Measurements from ENCODE around the gene TMEM196.

TMEM196 gene

DNA sequence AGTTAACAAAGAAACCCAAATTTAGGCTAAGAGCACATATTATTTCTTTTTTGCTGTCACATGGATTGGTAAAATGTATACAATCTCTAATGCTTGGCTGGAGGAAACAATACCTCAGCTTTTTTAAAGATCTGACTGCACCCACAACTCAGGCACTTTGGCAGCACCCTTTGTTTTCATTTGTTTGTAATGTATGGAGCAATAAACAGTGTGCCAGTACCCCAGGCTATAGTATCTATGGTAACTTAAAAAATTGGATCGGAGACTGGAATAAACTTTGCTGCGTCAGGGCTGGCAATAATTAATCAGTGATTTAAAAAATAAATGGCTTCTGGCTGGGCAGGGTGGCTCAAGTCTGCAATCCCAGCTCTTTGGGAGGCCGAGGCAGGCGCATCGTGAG lies 91.8 kb downstream of the TMEM196 start:
- no peak overlapping the region for H3K27ac ChIP-seq
- ChIA-PET POLR2A (ENCODE audit: low non-redundant PET) (no interaction called here), CTCF (no interaction called here)
- no peak for DNase-seq (ENCODE audit: low spot score)
- TF ChIP-seq, protein P1, sequence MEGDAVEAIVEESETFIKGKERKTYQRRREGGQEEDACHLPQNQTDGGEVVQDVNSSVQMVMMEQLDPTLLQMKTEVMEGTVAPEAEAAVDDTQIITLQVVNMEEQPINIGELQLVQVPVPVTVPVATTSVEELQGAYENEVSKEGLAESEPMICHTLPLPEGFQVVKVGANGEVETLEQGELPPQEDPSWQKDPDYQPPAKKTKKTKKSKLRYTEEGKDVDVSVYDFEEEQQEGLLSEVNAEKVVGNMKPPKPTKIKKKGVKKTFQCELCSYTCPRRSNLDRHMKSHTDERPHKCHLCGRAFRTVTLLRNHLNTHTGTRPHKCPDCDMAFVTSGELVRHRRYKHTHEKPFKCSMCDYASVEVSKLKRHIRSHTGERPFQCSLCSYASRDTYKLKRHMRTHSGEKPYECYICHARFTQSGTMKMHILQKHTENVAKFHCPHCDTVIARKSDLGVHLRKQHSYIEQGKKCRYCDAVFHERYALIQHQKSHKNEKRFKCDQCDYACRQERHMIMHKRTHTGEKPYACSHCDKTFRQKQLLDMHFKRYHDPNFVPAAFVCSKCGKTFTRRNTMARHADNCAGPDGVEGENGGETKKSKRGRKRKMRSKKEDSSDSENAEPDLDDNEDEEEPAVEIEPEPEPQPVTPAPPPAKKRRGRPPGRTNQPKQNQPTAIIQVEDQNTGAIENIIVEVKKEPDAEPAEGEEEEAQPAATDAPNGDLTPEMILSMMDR (conservative IDR thresholded peaks at IDR 0.05; ENCODE audit: low read depth): no peak

DNA sequence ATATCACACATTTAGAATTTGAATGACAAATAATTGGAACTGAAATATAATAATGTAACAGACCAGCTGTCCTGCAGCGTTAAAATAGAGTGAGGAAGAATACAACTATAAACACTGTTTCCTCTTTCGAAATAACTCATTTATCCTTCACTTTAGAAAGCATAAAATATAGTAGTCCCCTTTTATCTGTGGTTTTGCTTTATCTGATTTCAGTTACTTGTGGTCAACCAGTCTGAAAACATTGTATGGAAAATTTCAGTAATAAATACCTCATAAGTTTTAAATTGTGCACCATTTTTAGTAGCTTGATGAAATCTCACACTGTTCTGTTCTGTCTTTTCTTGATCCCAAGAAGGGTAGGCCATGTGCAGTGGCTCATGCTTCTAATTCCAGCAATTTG lies 96.2 kb downstream of the TMEM196 start:
- DNase-seq (ENCODE audit: low spot score): no peak
- CTCF ChIA-PET: interaction anchor here (0.6 kb wide), 1 partner anchor 822 kb away, joined by 4 read pairs; no protein-coding TSS in a partner anchor
- POLR2A ChIA-PET (ENCODE audit: low non-redundant PET): no interaction called here
- TF ChIP-seq, protein P1 (conservative IDR thresholded peaks at IDR 0.05; ENCODE audit: low read depth): no peak
- H3K27ac ChIP-seq: no peak overlapping the region

GRCh38 chr7:19675816-19676215 lies 97.6 kb downstream of the TMEM196 start:
- TF ChIP-seq, protein P1 (conservative IDR thresholded peaks at IDR 0.05; ENCODE audit: low read depth): no peak
- H3K27ac ChIP-seq: no peak overlapping the region
- POLR2A ChIA-PET (ENCODE audit: low non-redundant PET): no interaction called here
- CTCF ChIA-PET: no interaction called here
- no peak for DNase-seq (ENCODE audit: low spot score)

- no peak for DNase-seq (ENCODE audit: low spot score)
- CTCF ChIA-PET: interaction anchor here (0.6 kb wide), 2 partner anchors 26 to 1093 kb away, joined by 3 to 5 read pairs; no protein-coding TSS in a partner anchor
- H3K27ac ChIP-seq: no peak overlapping the region
These were observed 99.0 kb downstream of the TMEM196 start for GRCh38 chr7:19674266-19674960.

GRCh38 chr7:19670806-19671205 lies 102.6 kb downstream of the TMEM196 start:
- POLR2A ChIA-PET (ENCODE audit: low non-redundant PET): no interaction called here
- DNase-seq (ENCODE audit: low spot score): no peak
- CTCF ChIA-PET: no interaction called here
- H3K27ac ChIP-seq: no peak overlapping the region
- TF ChIP-seq, protein P1 (conservative IDR thresholded peaks at IDR 0.05; ENCODE audit: low read depth): no peak

More at GRCh38 chr7:19674266-19674960, 99.0 kb downstream of the TMEM196 start:
- POLR2A ChIA-PET (ENCODE audit: low non-redundant PET): no interaction called here
- TF ChIP-seq, protein P1 (conservative IDR thresholded peaks at IDR 0.05; ENCODE audit: low read depth): no peak
